ENCODE measurements around the gene PACS2. TPM values are rescaled to one million over a fixed set of nuclear protein-coding genes. Genes with fewer than 3 reads are reported as not detected.
"Not testable (repeated sequence)": the region's sequence is repeated elsewhere in the genome, so short reads cannot be mapped to it uniquely, and the experiment has no call there.

The PACS2 gene
- polyA plus RNA-seq, 1 donor: 88.1 TPM

- DNase-seq (ENCODE audit: low read depth): no peak
Measured at GRCh38 chr14:105287249-105288102, 27.1 kb upstream of the PACS2 start.

GRCh38 chr14:105288936-105289335, 25.6 kb upstream of the PACS2 start:
- not testable (repeated sequence) for DNase-seq (ENCODE audit: low read depth)

- no peak for DNase-seq (ENCODE audit: low read depth)
Measured at GRCh38 chr14:105290621-105291346, 23.8 kb upstream of the PACS2 start.

- DNase-seq (ENCODE audit: low read depth): no peak
Measured at GRCh38 chr14:105292826-105293711, 21.5 kb upstream of the PACS2 start.

GRCh38 chr14:105294142-105294597, 20.4 kb upstream of the PACS2 start:
- DNase-seq (ENCODE audit: low read depth): no peak

- DNase-seq (ENCODE audit: low read depth): not testable (repeated sequence)
Measured at GRCh38 chr14:105297311-105297710, 17.2 kb upstream of the PACS2 start.

GRCh38 chr14:105299654-105300541, 14.7 kb upstream of the PACS2 start:
- DNase-seq (ENCODE audit: low read depth): no peak

- peak; percentile 63 for DNase-seq (ENCODE audit: low read depth)
Measured at GRCh38 chr14:105300542-105301102, 13.9 kb upstream of the PACS2 start, which contains the start of gene BRF1. BRF1 (minus strand) TSS chr14:105301001; CDS start chr14:105300629, 372 bp downstream.

GRCh38 chr14:105301103-105301914, 13.2 kb upstream of the PACS2 start:
- DNase-seq (ENCODE audit: low read depth): peak; percentile 71

GRCh38 chr14:105301915-105302249, 12.7 kb upstream of the PACS2 start:
- DNase-seq (ENCODE audit: low read depth): not testable (repeated sequence)

- DNase-seq (ENCODE audit: low read depth): no peak
Measured at GRCh38 chr14:105303949-105304348, 10.6 kb upstream of the PACS2 start.

- no peak for DNase-seq (ENCODE audit: low read depth)
Measured at GRCh38 chr14:105304565-105304964, 10.0 kb upstream of the PACS2 start.

- no peak for DNase-seq (ENCODE audit: low read depth)
Measured at GRCh38 chr14:105305345-105305744, 9.2 kb upstream of the PACS2 start.

GRCh38 chr14:105305791-105306190, 8.8 kb upstream of the PACS2 start:
- no peak for DNase-seq (ENCODE audit: low read depth)

- no peak for DNase-seq (ENCODE audit: low read depth)
Measured at GRCh38 chr14:105307052-105307727, 7.4 kb upstream of the PACS2 start.

- DNase-seq (ENCODE audit: low read depth): no peak
Measured at GRCh38 chr14:105309371-105309770, 5.2 kb upstream of the PACS2 start.

- no peak for DNase-seq (ENCODE audit: low read depth)
Measured at GRCh38 chr14:105311838-105312237, 2.7 kb upstream of the PACS2 start.

GRCh38 chr14:105312973-105313372, 1.6 kb upstream of the PACS2 start:
- DNase-seq (ENCODE audit: low read depth): no peak

All from forelimb muscle (tissue), 1 donor.